WTC11 (cell line): ENCODE results near the gene ZNF12. TPM values are rescaled to one million over a fixed set of nuclear protein-coding genes. Genes with fewer than 3 reads are reported as not detected.

ENCODE experiments used
- ATAC-seq: fragments of 200-7000 bp; cut with Tn5 transposase; 2 replicates; pipeline ENCODE4 v1.10.0; 2021; ENCODE audit warnings: mild to moderate bottlenecking, moderate library complexity
- CTCF ChIA-PET: fragments of 300-600 bp; sonication (Branson Sonifier 250); formaldehyde crosslinking; loops from one replicate; lab custom pipeline; 2021; ENCODE audit warnings: antibody characterized with exemption; lab: Charles Lee
- POLR2A ChIA-PET: fragments of 350-600 bp; sonication (Branson Sonifier 250); formaldehyde crosslinking; loops from one replicate; lab custom pipeline; 2021; ENCODE audit warnings: antibody characterized with exemption; lab: Charles Lee
- DNase-seq: peaks from one replicate; pipeline ENCODE4 v3.0.0; 2021; ENCODE audit warnings: low spot score
- H3K27ac Mint-ChIP-seq: 2 replicates; pipeline ENCODE4 v1.8.0; 2021; ENCODE audit warnings: mixed read lengths
- H3K27me3 Mint-ChIP-seq: 2 replicates; pipeline ENCODE4 v1.8.0; 2021; ENCODE audit warnings: low read depth, mild to moderate bottlenecking, moderate library complexity, mixed read lengths
- H3K36me3 Mint-ChIP-seq: 2 replicates; pipeline ENCODE4 v1.8.0; 2021; ENCODE audit warnings: mixed read lengths
- H3K4me1 Mint-ChIP-seq: 2 replicates; pipeline ENCODE4 v1.8.0; 2022; ENCODE audit warnings: mixed read lengths
- H3K4me3 Mint-ChIP-seq: 2 replicates; pipeline ENCODE4 v1.8.0; 2021; ENCODE audit warnings: mild to moderate bottlenecking, moderate library complexity, mixed read lengths
- H3K9me3 Mint-ChIP-seq: 2 replicates; pipeline ENCODE4 v1.8.0; 2021; ENCODE audit warnings: mixed read lengths
- CREB1 ChIP-seq: sonication (generic); formaldehyde crosslinking; IDR thresholded peaks from 2 replicates; pipeline ENCODE4 v1.8.0; 2023; ENCODE audit warnings: mild to moderate bottlenecking, missing genetic modification reagents
- EMX1 ChIP-seq: fragments of 250-450 bp; sonication (Bioruptor Pico); IDR thresholded peaks from 2 replicates; pipeline ENCODE4 v1.8.0; 2021; ENCODE audit warnings: mild to moderate bottlenecking
- ETV6 ChIP-seq: sonication (generic); formaldehyde crosslinking; IDR thresholded peaks from 2 replicates; pipeline ENCODE4 v1.8.1; 2022; ENCODE audit warnings: mild to moderate bottlenecking, missing genetic modification reagents
- JAZF1 ChIP-seq: fragments of 250-450 bp; sonication (Bioruptor Pico); IDR thresholded peaks from 2 replicates; pipeline ENCODE4 v1.9.0; 2021; ENCODE audit warnings: moderate library complexity, mild to moderate bottlenecking, inconsistent platforms
- MXD4 ChIP-seq: fragments of 250-450 bp; sonication (Bioruptor Pico); IDR thresholded peaks from 2 replicates; pipeline ENCODE4 v1.8.0; 2021; ENCODE audit warnings: mild to moderate bottlenecking, moderate library complexity, borderline replicate concordance
- OVOL2 ChIP-seq: fragments of 250-450 bp; sonication (Bioruptor Pico); IDR thresholded peaks from 2 replicates; pipeline ENCODE4 v1.9.0; 2021; ENCODE audit warnings: mild to moderate bottlenecking, borderline replicate concordance
- ZNF219 ChIP-seq: sonication (generic); formaldehyde crosslinking; IDR thresholded peaks from 2 replicates; pipeline ENCODE4 v1.8.0; 2023; ENCODE audit warnings: missing genetic modification reagents, mild to moderate bottlenecking, borderline replicate concordance
- ZNF317 ChIP-seq: sonication (generic); formaldehyde crosslinking; IDR thresholded peaks from 2 replicates; pipeline ENCODE4 v1.8.1; 2023; ENCODE audit warnings: low read depth, mild to moderate bottlenecking, moderate library complexity, missing genetic modification reagents, borderline replicate concordance
- total RNA-seq: library from RNA; stranded (reverse); gene quantifications from 3 replicates; pipeline ENCODE4 v1.2.3, GENCODE V29; 2021
- TF ChIP-seq, protein P1 (sequence below): fragments of 250-450 bp; sonication (Bioruptor Pico); IDR thresholded peaks from 2 replicates; pipeline ENCODE4 v1.9.0; 2021; ENCODE audit warnings: mild to moderate bottlenecking, borderline replicate concordance
- TF ChIP-seq, protein P2 (sequence below): fragments of 250-450 bp; sonication (Bioruptor Pico); IDR thresholded peaks from 2 replicates; pipeline ENCODE4 v1.9.0; 2021; ENCODE audit warnings: mild to moderate bottlenecking
- TF ChIP-seq, protein P3 (sequence below): sonication (generic); formaldehyde crosslinking; IDR thresholded peaks from 2 replicates; pipeline ENCODE4 v1.8.1; 2023; ENCODE audit warnings: mild to moderate bottlenecking, missing genetic modification reagents
- TF ChIP-seq, protein P4 (sequence below): sonication (generic); formaldehyde crosslinking; IDR thresholded peaks from 2 replicates; pipeline ENCODE4 v1.8.0; 2023; ENCODE audit warnings: missing genetic modification reagents
- TF ChIP-seq, protein P5 (sequence below): sonication (generic); formaldehyde crosslinking; IDR thresholded peaks from 2 replicates; pipeline ENCODE4 v1.8.0; 2022; ENCODE audit warnings: mild to moderate bottlenecking, missing genetic modification reagents
- TF ChIP-seq, protein P6 (sequence below): sonication (generic); formaldehyde crosslinking; IDR thresholded peaks from 2 replicates; pipeline ENCODE4 v1.8.0; 2023; ENCODE audit warnings: mild to moderate bottlenecking, missing genetic modification reagents

The ZNF12 gene
- total RNA-seq, 1 experiment from 2014 or later = 21.6 TPM

DNA sequence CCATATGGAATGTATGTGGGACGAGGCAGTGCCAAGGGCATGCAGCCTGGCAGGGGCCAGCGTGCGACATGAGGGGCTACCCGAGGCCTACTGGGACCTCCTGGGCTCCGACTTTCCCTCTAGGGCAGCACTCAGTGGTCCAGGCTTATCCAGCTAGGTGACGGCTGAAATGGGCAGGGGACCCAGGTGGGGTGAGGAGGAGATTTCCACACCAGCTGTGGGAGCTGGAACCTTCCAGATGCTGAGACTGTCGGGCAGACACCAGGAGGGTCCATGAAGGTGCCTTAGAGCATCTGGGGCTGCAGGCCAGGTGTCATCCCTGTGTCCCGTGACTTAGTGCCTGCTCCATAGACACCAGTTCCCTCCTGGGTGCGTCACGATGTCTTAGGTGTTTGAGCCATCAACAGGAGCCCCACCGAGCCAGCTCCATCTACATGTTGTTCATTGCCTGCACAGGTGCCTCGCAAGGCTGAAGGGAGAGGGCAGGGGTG, 56.2 kb downstream of the ZNF12 start:
- H3K27ac Mint-ChIP-seq = no peak overlapping the region

DNA sequence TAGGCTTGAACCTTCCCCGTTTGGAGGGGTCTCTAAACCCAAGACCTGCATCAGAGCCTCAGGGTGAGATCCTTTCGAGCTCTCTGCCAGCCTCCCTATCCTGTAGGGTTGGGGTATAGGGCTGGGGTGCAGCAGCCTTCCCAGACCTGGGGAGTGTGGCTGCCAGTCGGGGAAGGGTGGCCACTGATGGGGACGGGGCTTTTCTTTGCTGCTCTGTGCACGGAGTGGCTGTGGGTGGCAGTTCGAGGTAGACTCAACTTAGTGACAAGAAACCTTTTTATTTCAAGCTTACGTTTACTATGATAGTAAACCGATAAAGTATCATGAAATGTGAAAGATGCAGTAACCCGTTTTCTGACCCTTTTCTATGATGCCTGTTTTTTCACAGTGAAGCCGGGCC, 56.7 kb downstream of the ZNF12 start:
- ChIA-PET POLR2A (no interaction called here), CTCF (interaction anchor here (1.3 kb wide), 1 partner anchor 60 kb away, joined by 3 read pairs; the partner anchor contains the start of gene INTS15)
- no peak overlapping the region for H3K27ac Mint-ChIP-seq
- H3K36me3 Mint-ChIP-seq = peaks cover 8% of the 10 kb centered on the region
- TF ChIP-seq ETV6 (CRISPR knock-in tag) = no peak
- TF ChIP-seq, protein P1, sequence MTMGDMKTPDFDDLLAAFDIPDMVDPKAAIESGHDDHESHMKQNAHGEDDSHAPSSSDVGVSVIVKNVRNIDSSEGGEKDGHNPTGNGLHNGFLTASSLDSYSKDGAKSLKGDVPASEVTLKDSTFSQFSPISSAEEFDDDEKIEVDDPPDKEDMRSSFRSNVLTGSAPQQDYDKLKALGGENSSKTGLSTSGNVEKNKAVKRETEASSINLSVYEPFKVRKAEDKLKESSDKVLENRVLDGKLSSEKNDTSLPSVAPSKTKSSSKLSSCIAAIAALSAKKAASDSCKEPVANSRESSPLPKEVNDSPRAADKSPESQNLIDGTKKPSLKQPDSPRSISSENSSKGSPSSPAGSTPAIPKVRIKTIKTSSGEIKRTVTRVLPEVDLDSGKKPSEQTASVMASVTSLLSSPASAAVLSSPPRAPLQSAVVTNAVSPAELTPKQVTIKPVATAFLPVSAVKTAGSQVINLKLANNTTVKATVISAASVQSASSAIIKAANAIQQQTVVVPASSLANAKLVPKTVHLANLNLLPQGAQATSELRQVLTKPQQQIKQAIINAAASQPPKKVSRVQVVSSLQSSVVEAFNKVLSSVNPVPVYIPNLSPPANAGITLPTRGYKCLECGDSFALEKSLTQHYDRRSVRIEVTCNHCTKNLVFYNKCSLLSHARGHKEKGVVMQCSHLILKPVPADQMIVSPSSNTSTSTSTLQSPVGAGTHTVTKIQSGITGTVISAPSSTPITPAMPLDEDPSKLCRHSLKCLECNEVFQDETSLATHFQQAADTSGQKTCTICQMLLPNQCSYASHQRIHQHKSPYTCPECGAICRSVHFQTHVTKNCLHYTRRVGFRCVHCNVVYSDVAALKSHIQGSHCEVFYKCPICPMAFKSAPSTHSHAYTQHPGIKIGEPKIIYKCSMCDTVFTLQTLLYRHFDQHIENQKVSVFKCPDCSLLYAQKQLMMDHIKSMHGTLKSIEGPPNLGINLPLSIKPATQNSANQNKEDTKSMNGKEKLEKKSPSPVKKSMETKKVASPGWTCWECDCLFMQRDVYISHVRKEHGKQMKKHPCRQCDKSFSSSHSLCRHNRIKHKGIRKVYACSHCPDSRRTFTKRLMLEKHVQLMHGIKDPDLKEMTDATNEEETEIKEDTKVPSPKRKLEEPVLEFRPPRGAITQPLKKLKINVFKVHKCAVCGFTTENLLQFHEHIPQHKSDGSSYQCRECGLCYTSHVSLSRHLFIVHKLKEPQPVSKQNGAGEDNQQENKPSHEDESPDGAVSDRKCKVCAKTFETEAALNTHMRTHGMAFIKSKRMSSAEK (CRISPR knock-in tag) = no peak
- TF ChIP-seq, protein P2, sequence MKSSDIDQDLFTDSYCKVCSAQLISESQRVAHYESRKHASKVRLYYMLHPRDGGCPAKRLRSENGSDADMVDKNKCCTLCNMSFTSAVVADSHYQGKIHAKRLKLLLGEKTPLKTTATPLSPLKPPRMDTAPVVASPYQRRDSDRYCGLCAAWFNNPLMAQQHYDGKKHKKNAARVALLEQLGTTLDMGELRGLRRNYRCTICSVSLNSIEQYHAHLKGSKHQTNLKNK (CRISPR knock-in tag) = no peak
- TF ChIP-seq ZNF219 = no peak
- no peak for TF ChIP-seq EMX1 (CRISPR knock-in tag)
- TF ChIP-seq, protein P3, sequence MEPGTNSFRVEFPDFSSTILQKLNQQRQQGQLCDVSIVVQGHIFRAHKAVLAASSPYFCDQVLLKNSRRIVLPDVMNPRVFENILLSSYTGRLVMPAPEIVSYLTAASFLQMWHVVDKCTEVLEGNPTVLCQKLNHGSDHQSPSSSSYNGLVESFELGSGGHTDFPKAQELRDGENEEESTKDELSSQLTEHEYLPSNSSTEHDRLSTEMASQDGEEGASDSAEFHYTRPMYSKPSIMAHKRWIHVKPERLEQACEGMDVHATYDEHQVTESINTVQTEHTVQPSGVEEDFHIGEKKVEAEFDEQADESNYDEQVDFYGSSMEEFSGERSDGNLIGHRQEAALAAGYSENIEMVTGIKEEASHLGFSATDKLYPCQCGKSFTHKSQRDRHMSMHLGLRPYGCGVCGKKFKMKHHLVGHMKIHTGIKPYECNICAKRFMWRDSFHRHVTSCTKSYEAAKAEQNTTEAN (CRISPR knock-in tag) = no peak
- no peak for TF ChIP-seq MXD4 (CRISPR knock-in tag)
- TF ChIP-seq, protein P4, sequence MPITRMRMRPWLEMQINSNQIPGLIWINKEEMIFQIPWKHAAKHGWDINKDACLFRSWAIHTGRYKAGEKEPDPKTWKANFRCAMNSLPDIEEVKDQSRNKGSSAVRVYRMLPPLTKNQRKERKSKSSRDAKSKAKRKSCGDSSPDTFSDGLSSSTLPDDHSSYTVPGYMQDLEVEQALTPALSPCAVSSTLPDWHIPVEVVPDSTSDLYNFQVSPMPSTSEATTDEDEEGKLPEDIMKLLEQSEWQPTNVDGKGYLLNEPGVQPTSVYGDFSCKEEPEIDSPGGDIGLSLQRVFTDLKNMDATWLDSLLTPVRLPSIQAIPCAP = no peak
- no peak for TF ChIP-seq OVOL2 (CRISPR knock-in tag)
- TF ChIP-seq, protein P5, sequence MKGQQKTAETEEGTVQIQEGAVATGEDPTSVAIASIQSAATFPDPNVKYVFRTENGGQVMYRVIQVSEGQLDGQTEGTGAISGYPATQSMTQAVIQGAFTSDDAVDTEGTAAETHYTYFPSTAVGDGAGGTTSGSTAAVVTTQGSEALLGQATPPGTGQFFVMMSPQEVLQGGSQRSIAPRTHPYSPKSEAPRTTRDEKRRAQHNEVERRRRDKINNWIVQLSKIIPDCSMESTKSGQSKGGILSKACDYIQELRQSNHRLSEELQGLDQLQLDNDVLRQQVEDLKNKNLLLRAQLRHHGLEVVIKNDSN (CRISPR knock-in tag) = no peak
- no peak overlapping the region for H3K4me3 Mint-ChIP-seq
- H3K27me3 Mint-ChIP-seq = no peaks in the 10 kb centered on the region
- H3K4me1 Mint-ChIP-seq = no peaks in the 10 kb centered on the region
- no peak for ATAC-seq
- DNase-seq = no peak
- H3K9me3 Mint-ChIP-seq = no peaks in the 10 kb centered on the region

More for the DNA sequence above, 56.2 kb downstream of the ZNF12 start:
- Mint-ChIP-seq H3K27me3 (no peaks in the 10 kb centered on the region), H3K4me1 (no peaks in the 10 kb centered on the region), H3K4me3 (no peak overlapping the region), H3K9me3 (no peaks in the 10 kb centered on the region), H3K36me3 (peaks cover 8% of the 10 kb centered on the region)
- POLR2A ChIA-PET = no interaction called here
- no peak for ATAC-seq
- DNase-seq = no peak
- CTCF ChIA-PET = interaction anchor here (1.3 kb wide), 1 partner anchor 60 kb away, joined by 3 read pairs; the partner anchor contains the start of gene INTS15
- TF ChIP-seq, protein P6, sequence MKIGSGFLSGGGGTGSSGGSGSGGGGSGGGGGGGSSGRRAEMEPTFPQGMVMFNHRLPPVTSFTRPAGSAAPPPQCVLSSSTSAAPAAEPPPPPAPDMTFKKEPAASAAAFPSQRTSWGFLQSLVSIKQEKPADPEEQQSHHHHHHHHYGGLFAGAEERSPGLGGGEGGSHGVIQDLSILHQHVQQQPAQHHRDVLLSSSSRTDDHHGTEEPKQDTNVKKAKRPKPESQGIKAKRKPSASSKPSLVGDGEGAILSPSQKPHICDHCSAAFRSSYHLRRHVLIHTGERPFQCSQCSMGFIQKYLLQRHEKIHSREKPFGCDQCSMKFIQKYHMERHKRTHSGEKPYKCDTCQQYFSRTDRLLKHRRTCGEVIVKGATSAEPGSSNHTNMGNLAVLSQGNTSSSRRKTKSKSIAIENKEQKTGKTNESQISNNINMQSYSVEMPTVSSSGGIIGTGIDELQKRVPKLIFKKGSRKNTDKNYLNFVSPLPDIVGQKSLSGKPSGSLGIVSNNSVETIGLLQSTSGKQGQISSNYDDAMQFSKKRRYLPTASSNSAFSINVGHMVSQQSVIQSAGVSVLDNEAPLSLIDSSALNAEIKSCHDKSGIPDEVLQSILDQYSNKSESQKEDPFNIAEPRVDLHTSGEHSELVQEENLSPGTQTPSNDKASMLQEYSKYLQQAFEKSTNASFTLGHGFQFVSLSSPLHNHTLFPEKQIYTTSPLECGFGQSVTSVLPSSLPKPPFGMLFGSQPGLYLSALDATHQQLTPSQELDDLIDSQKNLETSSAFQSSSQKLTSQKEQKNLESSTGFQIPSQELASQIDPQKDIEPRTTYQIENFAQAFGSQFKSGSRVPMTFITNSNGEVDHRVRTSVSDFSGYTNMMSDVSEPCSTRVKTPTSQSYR (CRISPR knock-in tag) = no peak
- TF ChIP-seq JAZF1 (CRISPR knock-in tag) (no peak), CREB1 (CRISPR knock-in tag) (no peak), ZNF317 (no peak), ZNF219 (no peak)
